ENCODE measurements around the gene GTF2F2.

DNA sequence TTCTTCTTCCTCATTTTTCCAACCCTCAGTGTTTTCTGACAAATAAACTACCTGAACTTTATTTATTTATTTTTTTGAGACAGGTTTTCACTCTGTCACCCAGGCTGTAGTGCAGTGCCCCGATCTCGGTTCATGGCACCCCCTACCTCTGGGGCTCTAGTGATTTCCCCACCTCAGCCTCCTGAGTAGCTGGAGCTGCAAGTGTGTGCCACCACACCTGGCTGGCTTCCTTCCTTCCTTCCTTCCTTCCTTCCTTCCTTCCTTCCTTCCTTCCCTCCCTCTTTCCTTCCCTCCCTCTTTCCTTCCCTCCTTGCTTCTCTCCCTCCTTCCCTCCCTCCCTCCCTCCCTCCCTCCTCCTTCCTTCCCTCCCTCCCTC lies 48.2 kb downstream of the GTF2F2 start:
- TF ChIP-seq ELF4 (IDR thresholded peaks at IDR 0.05) (no peak), SP1 (IDR thresholded peaks at IDR 0.05) (no peak), SUZ12 (IDR thresholded peaks at IDR 0.05) (no peak), FOXM1 (IDR thresholded peaks at IDR 0.05; ENCODE audit: borderline replicate concordance) (no peak), CTBP1 (IDR thresholded peaks at IDR 0.05; ENCODE audit: borderline replicate concordance) (no peak), FOXA1 (IDR thresholded peaks at IDR 0.05) (no peak), ARNT (IDR thresholded peaks at IDR 0.05) (no peak), BHLHE40 (IDR thresholded peaks at IDR 0.05; ENCODE audit: borderline replicate concordance) (no peak), FOXK2 (IDR thresholded peaks at IDR 0.05) (no peak), L3MBTL2 (conservative IDR thresholded peaks at IDR 0.05) (no peak), LEF1 (IDR thresholded peaks at IDR 0.05; ENCODE audit: borderline replicate concordance) (no peak), ZNF384 (IDR thresholded peaks at IDR 0.05) (no peak), TARDBP (IDR thresholded peaks at IDR 0.05) (no peak), NFRKB (IDR thresholded peaks at IDR 0.05) (no peak)

Measured in HEK293T (cell line).